ENCODE measurements around the gene FXYD6.

DNA sequence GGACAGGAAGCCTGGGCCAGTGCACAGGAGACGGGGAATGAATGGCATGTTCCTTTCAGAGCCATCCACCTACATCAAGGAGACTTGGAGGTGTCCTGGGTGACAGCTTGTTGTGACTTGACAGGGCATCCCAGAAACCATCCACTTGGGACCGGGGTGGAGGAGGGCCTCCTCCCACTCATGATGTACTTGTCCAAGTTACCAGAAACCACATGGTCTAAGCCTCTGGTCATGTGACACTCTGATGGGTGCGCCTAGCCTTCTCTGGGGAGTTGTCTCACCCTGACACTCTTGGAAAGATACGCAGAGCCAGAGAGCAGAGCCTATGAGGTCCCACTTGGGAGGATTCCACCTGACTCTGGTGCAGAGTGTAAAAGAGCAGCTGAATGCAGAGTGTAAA lies 21.6 kb upstream of the FXYD6 start:
- no peak for TF ChIP-seq EZH2 (IDR thresholded peaks at IDR 0.05)
- TF ChIP-seq FOXP2 (optimal IDR thresholded peaks at IDR 0.05; ENCODE audit: control extremely low read depth, extremely low read length, insufficient read depth) = no peak
- no peak for TF ChIP-seq POLR2AphosphoS5 (IDR thresholded peaks at IDR 0.05; ENCODE audit: borderline replicate concordance, low read depth, low read length)
